ENCODE results near the gene ONECUT2. TPM values are rescaled to one million over a fixed set of nuclear protein-coding genes. Genes with fewer than 3 reads are reported as not detected.

Gene ONECUT2
- total RNA-seq, 3 donors from 2014 or later (not counting 1 experiment from before 2014, with no cell fraction given), result not detected

DNA sequence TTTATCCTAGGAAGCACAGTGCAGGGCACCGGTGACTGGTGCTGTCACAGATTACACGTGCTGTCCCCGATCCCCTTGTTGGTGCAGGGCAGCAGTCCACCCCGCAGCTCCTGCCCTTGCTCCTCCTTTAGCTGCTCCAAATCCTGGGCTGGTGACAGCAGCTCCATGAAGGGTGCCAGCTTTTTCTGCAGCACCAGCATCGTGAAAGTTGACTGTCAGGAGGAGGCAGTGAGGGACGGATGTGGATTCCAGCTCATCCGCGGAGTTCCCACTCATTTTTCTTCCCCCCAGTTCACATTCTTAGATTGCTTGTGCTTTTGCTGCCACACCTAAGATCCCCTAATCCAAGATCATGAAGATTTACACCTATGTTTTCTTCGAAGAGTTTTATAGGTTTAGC lies 67.5 kb downstream of the ONECUT2 start:
- Histone ChIP-seq H3K4me1 (ENCODE audit: control insufficient read depth, insufficient read depth, low read length) (no peaks in the 10 kb centered on the region), H3K27me3 (ENCODE audit: control insufficient read depth, insufficient read depth, low read length) (no peaks in the 10 kb centered on the region), H3K27ac (ENCODE audit: low read length) (no peak overlapping the region), H3K9me3 (ENCODE audit: control insufficient read depth, insufficient read depth, low read length) (no peaks in the 10 kb centered on the region), H3K4me3 (ENCODE audit: low read length) (no peak overlapping the region), H3K36me3 (ENCODE audit: control insufficient read depth, insufficient read depth, low read length) (no peaks in the 10 kb centered on the region)
- Mint-ChIP-seq H3K9me3 (no peaks in the 10 kb centered on the region), H3K27ac (no peak overlapping the region), H3K4me3 (no peak overlapping the region), H3K4me1 (no peaks in the 10 kb centered on the region), H3K36me3 (no peaks in the 10 kb centered on the region), H3K27me3 (ENCODE audit: low read depth in 2 of 2) (peaks cover 15 to 18% of the 10 kb centered on the region in 2 donors)
- intact Hi-C loops (cut with micrococcal nuclease), result no loop called here
- 76% methylated on average over 8 of the region's 9 CpGs for WGBS (ENCODE audit: insufficient coverage)
- ATAC-seq (no peak), DNase-seq (no peak)
- TF ChIP-seq, protein P1, sequence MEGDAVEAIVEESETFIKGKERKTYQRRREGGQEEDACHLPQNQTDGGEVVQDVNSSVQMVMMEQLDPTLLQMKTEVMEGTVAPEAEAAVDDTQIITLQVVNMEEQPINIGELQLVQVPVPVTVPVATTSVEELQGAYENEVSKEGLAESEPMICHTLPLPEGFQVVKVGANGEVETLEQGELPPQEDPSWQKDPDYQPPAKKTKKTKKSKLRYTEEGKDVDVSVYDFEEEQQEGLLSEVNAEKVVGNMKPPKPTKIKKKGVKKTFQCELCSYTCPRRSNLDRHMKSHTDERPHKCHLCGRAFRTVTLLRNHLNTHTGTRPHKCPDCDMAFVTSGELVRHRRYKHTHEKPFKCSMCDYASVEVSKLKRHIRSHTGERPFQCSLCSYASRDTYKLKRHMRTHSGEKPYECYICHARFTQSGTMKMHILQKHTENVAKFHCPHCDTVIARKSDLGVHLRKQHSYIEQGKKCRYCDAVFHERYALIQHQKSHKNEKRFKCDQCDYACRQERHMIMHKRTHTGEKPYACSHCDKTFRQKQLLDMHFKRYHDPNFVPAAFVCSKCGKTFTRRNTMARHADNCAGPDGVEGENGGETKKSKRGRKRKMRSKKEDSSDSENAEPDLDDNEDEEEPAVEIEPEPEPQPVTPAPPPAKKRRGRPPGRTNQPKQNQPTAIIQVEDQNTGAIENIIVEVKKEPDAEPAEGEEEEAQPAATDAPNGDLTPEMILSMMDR (IDR thresholded peaks at IDR 0.05), result no peak

DNA sequence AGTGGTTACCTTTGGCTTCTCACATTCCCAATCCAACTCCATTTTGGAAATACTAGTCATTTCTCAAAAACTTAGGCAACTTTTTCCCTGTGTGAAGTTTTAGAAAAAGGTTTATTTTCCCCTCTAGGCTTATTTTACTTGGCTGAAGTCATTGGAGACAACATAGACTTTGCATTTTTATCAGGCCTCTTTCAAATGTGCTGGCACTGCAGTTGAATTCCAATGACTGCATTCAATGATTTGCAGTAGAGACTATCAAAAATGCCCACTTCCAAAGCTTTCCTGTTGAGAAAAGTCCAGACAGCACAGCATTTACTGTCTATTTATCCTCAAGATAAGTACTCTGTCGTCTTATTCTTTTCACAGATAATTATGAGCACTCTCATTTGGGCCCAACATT lies 70.1 kb downstream of the ONECUT2 start:
- H3K27ac Mint-ChIP-seq, result no peak overlapping the region
- H3K9me3 Mint-ChIP-seq, result no peaks in the 10 kb centered on the region
- H3K27me3 Mint-ChIP-seq (ENCODE audit: low read depth in 2 of 2), result peaks cover 17 to 29% of the 10 kb centered on the region in 2 donors
- H3K4me1 ChIP-seq (ENCODE audit: control insufficient read depth, insufficient read depth, low read length), result no peaks in the 10 kb centered on the region
- H3K9me3 ChIP-seq (ENCODE audit: control insufficient read depth, insufficient read depth, low read length), result no peaks in the 10 kb centered on the region
- no peaks in the 10 kb centered on the region for H3K36me3 Mint-ChIP-seq
- no peak overlapping the region for H3K4me3 ChIP-seq (ENCODE audit: low read length)
- no peak overlapping the region for H3K27ac ChIP-seq (ENCODE audit: low read length)
- 79% methylated on average over 1 of the region's 1 CpG for WGBS (ENCODE audit: insufficient coverage)
- H3K4me1 Mint-ChIP-seq, result no peaks in the 10 kb centered on the region
- ATAC-seq (no peak), DNase-seq (no peak)
- intact Hi-C loops (cut with micrococcal nuclease), result no loop called here
- H3K36me3 ChIP-seq (ENCODE audit: control insufficient read depth, insufficient read depth, low read length), result no peaks in the 10 kb centered on the region
- no peak overlapping the region for H3K4me3 Mint-ChIP-seq
- TF ChIP-seq, protein P1 (IDR thresholded peaks at IDR 0.05), result no peak
- H3K27me3 ChIP-seq (ENCODE audit: control insufficient read depth, insufficient read depth, low read length), result no peaks in the 10 kb centered on the region

DNA sequence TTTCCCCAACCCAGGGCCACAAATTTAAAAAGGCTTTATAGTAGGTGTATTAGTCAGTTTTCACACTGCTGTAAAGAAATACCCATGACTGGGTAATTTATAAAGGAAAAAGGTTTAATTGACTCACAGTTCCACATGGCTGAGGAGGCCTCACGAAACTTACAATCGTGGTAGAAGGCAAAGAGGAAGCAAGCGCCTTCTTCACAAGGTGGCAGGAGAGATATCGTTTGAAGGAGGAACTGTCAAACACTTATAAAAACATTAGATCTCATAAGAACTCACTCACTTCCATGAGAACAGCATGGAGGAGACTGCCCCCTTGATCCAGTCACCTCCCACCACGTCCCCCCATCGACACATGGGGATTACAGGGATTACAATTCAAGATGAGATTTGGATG lies 80.9 kb downstream of the ONECUT2 start:
- H3K27me3 Mint-ChIP-seq (ENCODE audit: low read depth in 2 of 2), result peaks cover 8 to 11% of the 10 kb centered on the region in 2 donors
- Histone ChIP-seq H3K4me1 (ENCODE audit: control insufficient read depth, insufficient read depth, low read length) (no peaks in the 10 kb centered on the region), H3K9me3 (ENCODE audit: control insufficient read depth, insufficient read depth, low read length) (no peaks in the 10 kb centered on the region), H3K27ac (ENCODE audit: low read length) (no peak overlapping the region), H3K36me3 (ENCODE audit: control insufficient read depth, insufficient read depth, low read length) (no peaks in the 10 kb centered on the region), H3K27me3 (ENCODE audit: control insufficient read depth, insufficient read depth, low read length) (no peaks in the 10 kb centered on the region), H3K4me3 (ENCODE audit: low read length) (no peak overlapping the region)
- intact Hi-C loops (cut with micrococcal nuclease), result no loop called here
- ATAC-seq (no peak), DNase-seq (no peak)
- H3K27ac Mint-ChIP-seq, result no peak overlapping the region
- WGBS (ENCODE audit: insufficient coverage), result 47% methylated on average over 6 of the region's 6 CpGs
- no peak overlapping the region for H3K4me3 Mint-ChIP-seq
- H3K9me3 Mint-ChIP-seq, result peaks cover 0 to 2% of the 10 kb centered on the region in 2 donors
- no peaks in the 10 kb centered on the region for H3K4me1 Mint-ChIP-seq
- TF ChIP-seq, protein P1 (IDR thresholded peaks at IDR 0.05), result no peak
- H3K36me3 Mint-ChIP-seq, result no peaks in the 10 kb centered on the region

DNA sequence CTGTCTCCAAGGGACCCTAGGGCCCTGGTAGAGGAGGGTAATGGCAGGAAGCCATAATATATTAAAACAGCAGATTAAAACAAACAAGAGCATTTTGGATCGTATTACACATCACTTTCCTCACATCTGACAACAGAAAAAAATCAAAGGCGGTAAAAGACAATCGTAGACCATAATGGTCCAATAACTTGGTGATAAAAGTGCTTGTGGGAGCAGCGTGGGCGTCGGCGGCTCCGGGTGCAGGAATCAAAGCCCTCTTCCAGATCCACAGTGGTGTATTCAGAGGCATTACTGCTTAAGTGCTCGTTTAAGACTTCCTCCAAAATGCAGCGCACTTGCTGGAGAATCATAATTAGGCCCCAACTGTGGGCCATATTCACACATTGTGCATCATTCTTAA lies 83.4 kb downstream of the ONECUT2 start:
- ATAC-seq (no peak), DNase-seq (no peak)
- no peaks in the 10 kb centered on the region for H3K36me3 Mint-ChIP-seq
- H3K4me1 Mint-ChIP-seq, result peaks cover 0 to 4% of the 10 kb centered on the region in 2 donors
- no peaks in the 10 kb centered on the region for H3K27me3 ChIP-seq (ENCODE audit: control insufficient read depth, insufficient read depth, low read length)
- WGBS (ENCODE audit: insufficient coverage), result 90% methylated on average over 9 of the region's 10 CpGs
- intact Hi-C loops (cut with micrococcal nuclease), result no loop called here
- no peak overlapping the region for H3K27ac Mint-ChIP-seq
- no peaks in the 10 kb centered on the region for H3K9me3 ChIP-seq (ENCODE audit: control insufficient read depth, insufficient read depth, low read length)
- TF ChIP-seq, protein P1 (IDR thresholded peaks at IDR 0.05), result no peak
- peaks cover 0 to 2% of the 10 kb centered on the region in 2 donors for H3K9me3 Mint-ChIP-seq
- H3K27me3 Mint-ChIP-seq (ENCODE audit: low read depth in 2 of 2), result peaks cover 8 to 21% of the 10 kb centered on the region in 2 donors
- no peak overlapping the region for H3K4me3 ChIP-seq (ENCODE audit: low read length)
- no peaks in the 10 kb centered on the region for H3K4me1 ChIP-seq (ENCODE audit: control insufficient read depth, insufficient read depth, low read length)
- no peaks in the 10 kb centered on the region for H3K36me3 ChIP-seq (ENCODE audit: control insufficient read depth, insufficient read depth, low read length)
- H3K4me3 Mint-ChIP-seq, result no peak overlapping the region
- H3K27ac ChIP-seq (ENCODE audit: low read length), result no peak overlapping the region

Data from natural killer cell (primary cell).